HepG2 (cell line): ENCODE results near the gene ZMIZ1. TPM values are rescaled to one million over a fixed set of nuclear protein-coding genes. Genes with fewer than 3 reads are reported as not detected.

Experiments used
- ESRRA ChIP-seq: sonication (generic); formaldehyde crosslinking; IDR thresholded peaks from 2 replicates; pipeline ENCODE4 v1.5.1; 2020; ENCODE audit warnings: mild to moderate bottlenecking, low read depth, missing genetic modification reagents
- GLI4 ChIP-seq: sonication (generic); formaldehyde crosslinking; IDR thresholded peaks from 2 replicates; pipeline ENCODE4 v1.5.1; 2020; ENCODE audit warnings: missing genetic modification reagents, mild to moderate bottlenecking, moderate library complexity, borderline replicate concordance
- SAFB2 ChIP-seq: sonication (generic); formaldehyde crosslinking; IDR thresholded peaks from 2 replicates; pipeline ENCODE4 v1.5.1; 2020; ENCODE audit warnings: missing genetic modification reagents, low read depth, mild to moderate bottlenecking, borderline replicate concordance
- SRSF9 ChIP-seq: fragments of 200-400 bp; formaldehyde crosslinking; IDR thresholded peaks from 2 replicates; pipeline ENCODE4 v1.6.1; 2018; ENCODE audit warnings: borderline replicate concordance, mild to moderate bottlenecking, low read depth, low read length; ENCODE audit not compliant: insufficient read depth, poor library complexity, severe bottlenecking
- THAP8 ChIP-seq: sonication (generic); formaldehyde crosslinking; IDR thresholded peaks from 2 replicates; pipeline ENCODE4 v1.5.1; 2020; ENCODE audit warnings: missing genetic modification reagents, mild to moderate bottlenecking, borderline replicate concordance
- TRIM22 ChIP-seq: fragments of 450-650 bp; IDR thresholded peaks from 2 replicates; pipeline ENCODE4 v1.6.1; 2017
- ZBTB42 ChIP-seq: sonication (generic); formaldehyde crosslinking; IDR thresholded peaks from 2 replicates; pipeline ENCODE4 v1.5.0; 2020; ENCODE audit warnings: mild to moderate bottlenecking, missing genetic modification reagents
- ZNF18 ChIP-seq: sonication (generic); formaldehyde crosslinking; IDR thresholded peaks from 2 replicates; pipeline ENCODE4 v1.8.0; 2022; ENCODE audit warnings: mild to moderate bottlenecking, missing genetic modification reagents; ENCODE audit not compliant: insufficient replicate concordance
- ZNF501 ChIP-seq: sonication (generic); formaldehyde crosslinking; IDR thresholded peaks from 2 replicates; pipeline ENCODE4 v1.5.1; 2020; ENCODE audit warnings: mild to moderate bottlenecking, moderate library complexity, missing genetic modification reagents
- ZNF609 ChIP-seq: sonication (generic); formaldehyde crosslinking; IDR thresholded peaks from 2 replicates; pipeline ENCODE4 v1.4.0; 2020; ENCODE audit warnings: mild to moderate bottlenecking, missing genetic modification reagents, borderline replicate concordance
- ZNF687 ChIP-seq: sonication (generic); formaldehyde crosslinking; IDR thresholded peaks from 2 replicates; pipeline ENCODE4 v1.5.1; 2020; ENCODE audit warnings: mild to moderate bottlenecking, missing genetic modification reagents, moderate library complexity
- ZNF75D ChIP-seq: sonication (generic); formaldehyde crosslinking; IDR thresholded peaks from 2 replicates; pipeline ENCODE4 v1.8.1; 2023; ENCODE audit warnings: missing genetic modification reagents, mild to moderate bottlenecking, borderline replicate concordance
- ZNF891 ChIP-seq: sonication (generic); formaldehyde crosslinking; IDR thresholded peaks from 2 replicates; pipeline ENCODE4 v1.5.0; 2020; ENCODE audit warnings: mild to moderate bottlenecking, missing genetic modification reagents
- ZSCAN29 ChIP-seq: sonication (generic); formaldehyde crosslinking; conservative IDR thresholded peaks from 2 replicates; pipeline ENCODE4 v1.4.0; 2020; ENCODE audit warnings: mild to moderate bottlenecking, missing genetic modification reagents
- ZSCAN9 ChIP-seq: IDR thresholded peaks from 2 replicates; pipeline ENCODE4 v1.6.1; 2016; ENCODE audit warnings: borderline replicate concordance
- polyA plus RNA-seq, 8 experiments: library from polyadenylated mRNA; depleted of rRNA in 3 of 8; stranded (reverse) in 7 of 8; unstranded in 1 of 8; fragments of >200 nt; fragmentation: Illumina TruSeq in 4 of 8; extraction: Trizol in 4 of 8; gene quantifications; 2 replicates each; pipeline versions ENCODE4 v1.2.1 to v1.2.3, GENCODE V29; 2011 to 2016; ENCODE audit warnings: low read depth in 4 of 8, missing spikeins in 1 of 8, mixed read lengths in 1 of 8; ENCODE audit not compliant: insufficient read depth in 1 of 8
- total RNA-seq, 5 experiments: library from RNA; depleted of rRNA; stranded (reverse); fragments of >200 nt; fragmentation: Illumina TruSeq; extraction: Trizol; gene quantifications; 2 replicates each; pipeline ENCODE4 v1.2.3, GENCODE V29; 2016; ENCODE audit warnings: low read depth in 1 of 5

ZMIZ1 gene
- total and polyA plus RNA-seq, 2 of the 13 experiments (the other 11 are each of a cell fraction or from before 2014, with no cell fraction given): 5.3 to 10.2 TPM

GRCh38 chr10:79347226-79347893 lies 278.6 kb downstream of the ZMIZ1 start, which contains the start of gene PPIF (continued):
- no peak for TF ChIP-seq ZBTB42 (CRISPR knock-in tag)
- no peak for TF ChIP-seq ZNF891 (CRISPR knock-in tag)
- no peak for TF ChIP-seq GLI4 (CRISPR knock-in tag)
- TF ChIP-seq ZNF75D (CRISPR knock-in tag): no peak
- peak; percentile 74; the same call in 1 of the 2 replicates for TF ChIP-seq ESRRA (CRISPR knock-in tag)
- no peak for TF ChIP-seq ZNF609 (CRISPR knock-in tag)
- TF ChIP-seq ZSCAN29 (CRISPR knock-in tag): no peak
- TF ChIP-seq ZNF18 (CRISPR knock-in tag): no peak
- no peak for TF ChIP-seq SRSF9
- no peak for TF ChIP-seq ZSCAN9 (CRISPR knock-in tag)
- TF ChIP-seq THAP8: peak; percentile 45; the same call in 1 of the 2 replicates
- TF ChIP-seq ZNF501 (CRISPR knock-in tag): no peak
- no peak for TF ChIP-seq TRIM22
- TF ChIP-seq ZNF687 (CRISPR knock-in tag): no peak
- TF ChIP-seq SAFB2 (CRISPR knock-in tag): 0 out of 2 replicates have a peak, but pooled peaks have one; percentile 69
